ENCODE measurements around the gene MRGPRF.

GRCh38 chr11:69033431-69033830 is 20.4 kb upstream of the MRGPRF start:
- TF ChIP-seq POLR2A (IDR thresholded peaks at IDR 0.05; ENCODE audit: low read length) (no peak), GATA1 (IDR thresholded peaks at IDR 0.05; ENCODE audit: low read depth, low read length) (no peak)
